ENCODE measurements around the gene BCAS3. TPM values are rescaled to one million over a fixed set of nuclear protein-coding genes. Genes with fewer than 3 reads are reported as not detected.

BCAS3 gene
- total and polyA plus RNA-seq, 2 experiments from 2014 or later = 18.0 to 20.2 TPM

DNA sequence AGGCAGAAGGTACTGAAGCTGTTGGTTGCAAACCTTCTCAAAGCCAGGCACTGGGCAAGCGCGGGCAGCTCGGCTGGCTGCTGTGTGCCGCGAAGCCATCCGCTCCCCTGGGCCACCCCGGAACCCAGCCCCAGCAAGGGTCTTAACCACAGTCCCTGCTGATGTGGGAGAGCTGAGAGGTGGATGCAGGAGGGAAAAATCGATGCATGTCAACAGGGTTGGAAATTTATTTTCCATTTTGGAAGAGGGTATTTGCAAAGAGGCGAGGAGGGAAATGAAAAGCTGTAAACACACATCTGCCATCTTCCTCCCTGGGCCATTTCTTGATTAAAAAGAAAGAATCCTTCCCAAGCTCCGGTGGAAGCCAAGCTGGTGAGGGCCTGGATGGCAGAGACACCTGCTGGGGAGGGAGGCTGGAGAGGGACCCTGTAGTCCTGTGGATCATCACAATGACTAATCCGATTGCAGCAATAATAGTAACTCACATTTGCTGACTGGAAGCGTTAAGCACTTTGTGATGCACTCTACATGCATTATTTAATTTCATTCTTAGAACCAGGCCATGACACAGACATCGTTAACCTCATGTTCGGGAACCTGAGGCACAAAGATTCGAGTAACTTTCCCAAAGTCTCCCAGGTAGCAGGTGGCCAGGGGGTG, 708.1 kb downstream of the BCAS3 start:
- Histone ChIP-seq H4K20me1 (ENCODE audit: insufficient read depth) (no peaks in the 10 kb centered on the region), H3K4me1 (ENCODE audit: insufficient read depth) (no peaks in the 10 kb centered on the region), H3F3A (ENCODE audit: insufficient read depth) (no peaks in the 10 kb centered on the region), H3K27me3 (replicated peaks; ENCODE audit: insufficient read depth) (no peaks in the 10 kb centered on the region), H3K27ac (no peak overlapping the region), H3K36me3 (ENCODE audit: low read depth) (no peaks in the 10 kb centered on the region), H2AFZ (no peak overlapping the region), H3K9ac (no peak overlapping the region), H3K9me2 (ENCODE audit: insufficient read depth) (no peaks in the 10 kb centered on the region), H3K4me2 (ENCODE audit: unreplicated experiment) (no peak overlapping the region), H3K4me3 (no peak overlapping the region), H3K9me3 (ENCODE audit: low read depth) (no peaks in the 10 kb centered on the region), H3K79me2 (ENCODE audit: insufficient read depth) (no peaks in the 10 kb centered on the region)
- peak; percentile 28 for DNase-seq
- TF ChIP-seq EZH2phosphoT487 (IDR thresholded peaks at IDR 0.05; ENCODE audit: insufficient read depth, low read depth) = no peak
- no peak for TF ChIP-seq EZH2 (IDR thresholded peaks at IDR 0.05; ENCODE audit: insufficient read depth, poor library complexity, severe bottlenecking)
- WGBS, 2 experiments (ENCODE audit: low coverage in 1 of 2, low lambda C conversion rate in 2 of 2, missing lambda C conversion rate in 2 of 2) = 91% methylated on average over 15 of the region's 15 CpGs
- in situ Hi-C loops (cut with MboI) = loop anchor here (25.0 kb wide), 1 partner anchor 673 kb away; no protein-coding TSS in a partner anchor

DNA sequence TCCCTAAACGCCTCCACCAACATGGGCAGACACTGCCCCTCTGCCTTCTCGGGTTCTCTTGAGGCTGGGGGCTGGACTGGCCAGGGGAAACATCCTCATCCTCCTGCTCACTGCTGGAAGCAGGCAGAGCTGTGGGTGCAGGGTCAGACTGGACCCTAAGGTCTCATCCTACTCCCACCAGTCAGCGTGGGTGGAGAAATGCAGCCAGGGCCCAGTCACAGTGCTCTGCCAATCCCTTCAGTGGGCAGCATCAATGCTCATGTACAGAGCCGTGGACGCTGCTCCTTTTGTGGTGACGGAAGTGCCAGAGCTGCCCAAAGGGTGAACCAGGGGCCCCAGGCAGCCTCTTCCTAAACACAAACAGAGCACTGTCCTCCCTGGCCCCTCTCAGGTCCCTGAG, 708.6 kb downstream of the BCAS3 start:
- in situ Hi-C loops (cut with MboI) = loop anchor here (25.0 kb wide), 1 partner anchor 674 kb away; no protein-coding TSS in a partner anchor
- no peak for TF ChIP-seq EZH2phosphoT487 (IDR thresholded peaks at IDR 0.05; ENCODE audit: insufficient read depth, low read depth)
- TF ChIP-seq EZH2 (IDR thresholded peaks at IDR 0.05; ENCODE audit: insufficient read depth, poor library complexity, severe bottlenecking) = no peak
- Histone ChIP-seq H3K27ac (no peak overlapping the region), H3F3A (ENCODE audit: insufficient read depth) (no peaks in the 10 kb centered on the region), H3K9me2 (ENCODE audit: insufficient read depth) (no peaks in the 10 kb centered on the region), H3K4me2 (ENCODE audit: unreplicated experiment) (no peak overlapping the region), H3K36me3 (ENCODE audit: low read depth) (no peaks in the 10 kb centered on the region), H3K9me3 (ENCODE audit: low read depth) (no peaks in the 10 kb centered on the region), H2AFZ (no peak overlapping the region), H4K20me1 (ENCODE audit: insufficient read depth) (no peaks in the 10 kb centered on the region), H3K4me1 (ENCODE audit: insufficient read depth) (no peaks in the 10 kb centered on the region), H3K9ac (no peak overlapping the region), H3K4me3 (no peak overlapping the region), H3K79me2 (ENCODE audit: insufficient read depth) (no peaks in the 10 kb centered on the region), H3K27me3 (replicated peaks; ENCODE audit: insufficient read depth) (no peaks in the 10 kb centered on the region)
- no peak for DNase-seq
- WGBS, 2 experiments (ENCODE audit: low coverage in 1 of 2, low lambda C conversion rate in 2 of 2, missing lambda C conversion rate in 2 of 2) = 95 to 96% methylated on average over 6 of the region's 6 CpGs

DNA sequence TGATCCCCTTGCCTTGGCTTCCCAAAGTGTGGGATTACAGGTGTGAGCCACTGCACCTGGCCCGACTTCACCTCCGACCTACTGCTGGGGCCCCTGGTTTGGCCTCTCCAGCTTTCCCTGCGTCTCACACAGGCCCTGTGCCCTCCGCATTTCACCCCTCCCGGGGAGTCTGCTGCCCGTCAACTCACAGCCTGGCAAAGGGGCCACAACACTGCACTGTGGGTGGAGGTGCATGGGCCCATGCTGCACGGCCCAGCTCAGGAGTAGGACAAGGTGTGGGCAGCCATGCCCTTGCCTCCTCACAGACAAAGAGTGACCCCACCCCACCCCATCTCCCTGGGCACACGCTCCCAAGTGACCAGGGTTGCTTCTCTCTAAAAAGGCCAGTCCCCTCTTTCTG, 709.4 kb downstream of the BCAS3 start:
- H3K9me2 ChIP-seq (ENCODE audit: insufficient read depth) = no peaks in the 10 kb centered on the region
- no peaks in the 10 kb centered on the region for H3K9me3 ChIP-seq (ENCODE audit: low read depth)
- no peaks in the 10 kb centered on the region for H4K20me1 ChIP-seq (ENCODE audit: insufficient read depth)
- H3F3A ChIP-seq (ENCODE audit: insufficient read depth) = no peaks in the 10 kb centered on the region
- H2AFZ ChIP-seq = no peak overlapping the region
- in situ Hi-C loops (cut with MboI) = loop anchor here (25.0 kb wide), 1 partner anchor 675 kb away; no protein-coding TSS in a partner anchor
- DNase-seq = no peak
- no peaks in the 10 kb centered on the region for H3K36me3 ChIP-seq (ENCODE audit: low read depth)
- no peak for TF ChIP-seq EZH2phosphoT487 (IDR thresholded peaks at IDR 0.05; ENCODE audit: insufficient read depth, low read depth)
- H3K4me3 ChIP-seq = no peak overlapping the region
- no peak overlapping the region for H3K4me2 ChIP-seq (ENCODE audit: unreplicated experiment)
- 99% methylated on average over 8 of the region's 8 CpGs for WGBS, 2 experiments (ENCODE audit: low coverage in 1 of 2, low lambda C conversion rate in 2 of 2, missing lambda C conversion rate in 2 of 2)
- H3K9ac ChIP-seq = no peak overlapping the region
- no peak overlapping the region for H3K27ac ChIP-seq
- H3K4me1 ChIP-seq (ENCODE audit: insufficient read depth) = no peaks in the 10 kb centered on the region
- no peaks in the 10 kb centered on the region for H3K79me2 ChIP-seq (ENCODE audit: insufficient read depth)
- no peaks in the 10 kb centered on the region for H3K27me3 ChIP-seq (replicated peaks; ENCODE audit: insufficient read depth)

DNA sequence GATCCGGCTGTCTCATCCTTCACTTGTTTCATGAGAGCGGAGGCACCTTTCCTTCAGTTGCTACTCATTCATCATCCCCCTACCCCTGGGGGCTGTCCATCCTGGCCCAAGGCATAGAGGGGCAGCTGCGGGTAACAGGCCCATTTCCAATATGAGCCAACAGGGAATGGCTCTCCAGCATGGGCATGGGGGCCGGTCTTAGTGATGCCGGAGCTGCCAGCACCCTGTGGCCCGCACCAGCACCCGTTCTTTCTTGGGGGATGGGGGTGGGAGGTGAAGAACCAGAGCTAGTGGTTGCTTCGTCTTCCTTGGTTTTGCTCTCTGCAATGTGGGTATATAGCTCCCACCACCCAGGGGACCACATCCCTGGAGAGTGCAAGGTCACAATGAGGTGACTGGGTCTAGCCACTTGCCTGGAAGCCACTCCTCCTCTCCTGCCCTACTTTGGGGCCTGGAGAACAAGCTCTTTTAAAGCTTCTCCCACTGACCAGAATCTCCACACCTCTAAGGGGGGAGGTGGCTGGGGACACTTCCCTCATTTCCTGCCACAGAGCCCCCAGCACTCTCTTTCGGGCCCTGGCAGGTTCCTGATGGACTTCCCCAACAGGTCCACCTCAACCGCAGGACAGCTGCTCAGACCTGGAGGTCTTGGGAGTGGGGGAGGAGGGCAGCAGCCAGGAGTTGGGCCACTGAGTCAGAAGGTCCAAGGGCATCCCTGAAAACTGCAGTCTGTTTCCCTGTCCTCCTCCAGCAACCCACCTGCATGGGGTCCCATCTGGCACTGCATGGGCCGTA, 710.1 kb downstream of the BCAS3 start:
- Histone ChIP-seq H3K9ac (no peak overlapping the region), H3K27me3 (replicated peaks; ENCODE audit: insufficient read depth) (no peaks in the 10 kb centered on the region), H3K4me2 (ENCODE audit: unreplicated experiment) (no peak overlapping the region), H3K4me3 (no peak overlapping the region), H3K4me1 (ENCODE audit: insufficient read depth) (no peaks in the 10 kb centered on the region), H3K9me3 (ENCODE audit: low read depth) (no peaks in the 10 kb centered on the region), H3K79me2 (ENCODE audit: insufficient read depth) (no peaks in the 10 kb centered on the region), H2AFZ (no peak overlapping the region), H3K27ac (no peak overlapping the region), H3F3A (ENCODE audit: insufficient read depth) (no peaks in the 10 kb centered on the region), H4K20me1 (ENCODE audit: insufficient read depth) (no peaks in the 10 kb centered on the region), H3K9me2 (ENCODE audit: insufficient read depth) (no peaks in the 10 kb centered on the region), H3K36me3 (ENCODE audit: low read depth) (no peaks in the 10 kb centered on the region)
- no peak for DNase-seq
- in situ Hi-C loops (cut with MboI) = loop anchor here (25.0 kb wide), 1 partner anchor 675 kb away; no protein-coding TSS in a partner anchor
- TF ChIP-seq EZH2 (IDR thresholded peaks at IDR 0.05; ENCODE audit: insufficient read depth, poor library complexity, severe bottlenecking) (no peak), EZH2phosphoT487 (IDR thresholded peaks at IDR 0.05; ENCODE audit: insufficient read depth, low read depth) (no peak)
- 98 to 99% methylated on average over 11 of the region's 11 CpGs for WGBS, 2 experiments (ENCODE audit: low coverage in 1 of 2, low lambda C conversion rate in 2 of 2, missing lambda C conversion rate in 2 of 2)
